Measurements from ENCODE around the gene LAMA5. TPM values are rescaled to one million over a fixed set of nuclear protein-coding genes. Genes with fewer than 3 reads are reported as not detected.

LAMA5 gene
- total RNA-seq, 2 donors from 2014 or later, result 315 to 369 TPM

GRCh38 chr20:62406635-62407176 is 39.6 kb upstream of the LAMA5 start:
- H3K36me3 Mint-ChIP-seq (ENCODE audit: low read depth), result peaks cover 2% of the 10 kb centered on the region
- no peak for DNase-seq
- peak overlapping the region; percentile 66 for H3K4me3 Mint-ChIP-seq
- WGBS, 2 experiments (ENCODE audit: insufficient coverage in 1 of 2, insufficient read length in 1 of 2), result 0 to 2% methylated on average over 4 to 39 of the region's 42 CpGs
- Histone ChIP-seq H3K4me1 (ENCODE audit: control insufficient read depth, insufficient read depth, low read length) (peaks cover 4% of the 10 kb centered on the region), H3K4me3 (ENCODE audit: low read length) (peak overlapping the region; percentile 83), H3K27ac (ENCODE audit: low read depth, low read length) (no peak overlapping the region), H3K9ac (ENCODE audit: extremely low read depth, low read length, poor library complexity, severe bottlenecking) (peak overlapping the region; percentile 35), H3K9me3 (ENCODE audit: control insufficient read depth, low read length) (no peaks in the 10 kb centered on the region), H3K36me3 (ENCODE audit: control insufficient read depth, insufficient read depth, low read length) (no peaks in the 10 kb centered on the region), H3K27me3 (ENCODE audit: control insufficient read depth, insufficient read depth, low read length, poor library complexity, severe bottlenecking) (peaks cover 6% of the 10 kb centered on the region)
- no peaks in the 10 kb centered on the region for H3K9me3 Mint-ChIP-seq
- peaks cover 6% of the 10 kb centered on the region for H3K4me1 Mint-ChIP-seq
- H3K27me3 Mint-ChIP-seq (ENCODE audit: insufficient read depth), result peaks cover 14% of the 10 kb centered on the region
- TF ChIP-seq, protein P1, sequence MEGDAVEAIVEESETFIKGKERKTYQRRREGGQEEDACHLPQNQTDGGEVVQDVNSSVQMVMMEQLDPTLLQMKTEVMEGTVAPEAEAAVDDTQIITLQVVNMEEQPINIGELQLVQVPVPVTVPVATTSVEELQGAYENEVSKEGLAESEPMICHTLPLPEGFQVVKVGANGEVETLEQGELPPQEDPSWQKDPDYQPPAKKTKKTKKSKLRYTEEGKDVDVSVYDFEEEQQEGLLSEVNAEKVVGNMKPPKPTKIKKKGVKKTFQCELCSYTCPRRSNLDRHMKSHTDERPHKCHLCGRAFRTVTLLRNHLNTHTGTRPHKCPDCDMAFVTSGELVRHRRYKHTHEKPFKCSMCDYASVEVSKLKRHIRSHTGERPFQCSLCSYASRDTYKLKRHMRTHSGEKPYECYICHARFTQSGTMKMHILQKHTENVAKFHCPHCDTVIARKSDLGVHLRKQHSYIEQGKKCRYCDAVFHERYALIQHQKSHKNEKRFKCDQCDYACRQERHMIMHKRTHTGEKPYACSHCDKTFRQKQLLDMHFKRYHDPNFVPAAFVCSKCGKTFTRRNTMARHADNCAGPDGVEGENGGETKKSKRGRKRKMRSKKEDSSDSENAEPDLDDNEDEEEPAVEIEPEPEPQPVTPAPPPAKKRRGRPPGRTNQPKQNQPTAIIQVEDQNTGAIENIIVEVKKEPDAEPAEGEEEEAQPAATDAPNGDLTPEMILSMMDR (conservative IDR thresholded peaks at IDR 0.05), result no peak
- no peak overlapping the region for H3K27ac Mint-ChIP-seq

GRCh38 chr20:62405981-62406513 is 38.9 kb upstream of the LAMA5 start:
- DNase-seq, result no peak

DNA sequence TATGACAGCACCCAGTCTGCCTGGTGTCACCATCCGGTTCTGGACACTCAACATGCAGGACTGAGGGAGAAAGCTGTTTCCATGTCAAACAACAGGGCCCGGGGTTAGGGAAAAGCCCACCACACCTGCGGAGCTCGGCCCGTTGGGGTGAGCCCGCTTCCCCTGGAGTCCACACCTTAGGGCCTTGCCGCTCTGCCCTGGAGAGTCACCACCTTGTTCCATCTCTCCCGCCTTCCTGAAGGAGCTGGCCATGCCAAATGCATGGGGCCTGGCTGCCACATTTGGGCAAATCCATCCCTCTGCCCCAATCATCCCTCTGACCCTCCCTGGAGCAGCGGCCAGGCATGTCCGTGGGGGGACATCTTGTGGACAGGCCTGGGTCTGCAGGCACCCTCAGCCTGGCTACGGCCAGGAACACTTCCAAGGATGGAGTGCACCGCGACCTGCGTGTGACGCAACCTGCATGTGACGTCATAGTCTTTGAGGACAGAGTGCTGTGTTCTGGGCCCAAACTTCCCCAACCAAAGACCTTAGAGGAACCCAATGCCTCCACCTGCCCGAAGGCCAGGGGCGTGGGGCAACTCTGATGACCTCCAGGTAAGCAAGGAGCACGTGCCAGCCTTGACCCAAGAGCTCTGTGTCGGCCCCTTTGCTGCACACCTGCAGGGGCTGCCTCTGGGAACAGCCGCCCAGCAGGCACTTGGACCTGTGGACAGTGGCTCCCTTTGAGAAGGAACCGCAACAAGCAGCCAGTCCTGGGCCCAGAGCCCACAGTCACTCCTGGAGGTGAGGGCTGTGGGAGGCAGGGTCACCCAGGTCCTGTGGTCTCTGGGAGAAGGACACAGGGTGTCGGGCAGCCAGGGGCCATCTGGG is 38.2 kb upstream of the LAMA5 start:
- TF ChIP-seq, protein P1 (conservative IDR thresholded peaks at IDR 0.05), result peak; percentile 74
- no peak overlapping the region for H3K9ac ChIP-seq (ENCODE audit: extremely low read depth, low read length, poor library complexity, severe bottlenecking)
- DNase-seq, result peak; percentile 83
- no peak overlapping the region for H3K27ac ChIP-seq (ENCODE audit: low read depth, low read length)
- H3K9me3 Mint-ChIP-seq, result no peaks in the 10 kb centered on the region
- H3K36me3 Mint-ChIP-seq (ENCODE audit: low read depth), result peaks cover 7% of the 10 kb centered on the region
- peaks cover 6% of the 10 kb centered on the region for H3K27me3 ChIP-seq (ENCODE audit: control insufficient read depth, insufficient read depth, low read length, poor library complexity, severe bottlenecking)
- H3K27ac Mint-ChIP-seq, result no peak overlapping the region
- H3K36me3 ChIP-seq (ENCODE audit: control insufficient read depth, insufficient read depth, low read length), result no peaks in the 10 kb centered on the region
- peaks cover 6% of the 10 kb centered on the region for H3K4me1 Mint-ChIP-seq
- H3K4me3 ChIP-seq (ENCODE audit: low read length), result no peak overlapping the region
- H3K4me1 ChIP-seq (ENCODE audit: control insufficient read depth, insufficient read depth, low read length), result peaks cover 4% of the 10 kb centered on the region
- H3K9me3 ChIP-seq (ENCODE audit: control insufficient read depth, low read length), result no peaks in the 10 kb centered on the region
- H3K27me3 Mint-ChIP-seq (ENCODE audit: insufficient read depth), result peaks cover 14% of the 10 kb centered on the region
- peak overlapping the region; percentile 66 for H3K4me3 Mint-ChIP-seq
- WGBS, 2 experiments (ENCODE audit: insufficient coverage in 1 of 2, insufficient read length in 1 of 2), result 85 to 93% methylated on average over 13 to 23 of the region's 23 CpGs

More at GRCh38 chr20:62405981-62406513, 38.9 kb upstream of the LAMA5 start:
- Mint-ChIP-seq H3K27me3 (ENCODE audit: insufficient read depth) (peaks cover 14% of the 10 kb centered on the region), H3K9me3 (no peaks in the 10 kb centered on the region), H3K27ac (no peak overlapping the region), H3K36me3 (ENCODE audit: low read depth) (peaks cover 4% of the 10 kb centered on the region), H3K4me1 (peaks cover 6% of the 10 kb centered on the region), H3K4me3 (peak overlapping the region; percentile 66)
- H3K4me1 ChIP-seq (ENCODE audit: control insufficient read depth, insufficient read depth, low read length), result peaks cover 4% of the 10 kb centered on the region
- TF ChIP-seq, protein P1 (conservative IDR thresholded peaks at IDR 0.05), result no peak
- H3K36me3 ChIP-seq (ENCODE audit: control insufficient read depth, insufficient read depth, low read length), result no peaks in the 10 kb centered on the region
- WGBS, 2 experiments (ENCODE audit: insufficient coverage in 1 of 2, insufficient read length in 1 of 2), result 83% methylated on average over 5 to 10 of the region's 10 CpGs
- peak overlapping the region; percentile 83 for H3K4me3 ChIP-seq (ENCODE audit: low read length)
- H3K27ac ChIP-seq (ENCODE audit: low read depth, low read length), result no peak overlapping the region
- H3K9me3 ChIP-seq (ENCODE audit: control insufficient read depth, low read length), result no peaks in the 10 kb centered on the region
- peaks cover 6% of the 10 kb centered on the region for H3K27me3 ChIP-seq (ENCODE audit: control insufficient read depth, insufficient read depth, low read length, poor library complexity, severe bottlenecking)
- peak overlapping the region; percentile 35 for H3K9ac ChIP-seq (ENCODE audit: extremely low read depth, low read length, poor library complexity, severe bottlenecking)

Data from endodermal cell (in vitro differentiated cells).